Activated naive CD4-positive, alpha-beta T cell treated with Interleukin-2 at 50 U/mL for 16 hours (primary cell): ENCODE measurements around the gene DHX16.
"Not testable (repeated sequence)": the region's sequence is repeated elsewhere in the genome, so short reads cannot be mapped to it uniquely, and the experiment has no call there.

Experiments
- DNase-seq: peaks from one replicate; pipeline ENCODE4 v3.0.0-alpha.2; 2020

The DHX16 gene

GRCh38 chr6:30672445-30673253 is at the start of gene DHX16:
DHX16 (minus strand) TSS chr6:30673006; CDS start chr6:30672841, 165 bp downstream.
- peak; percentile 89 for DNase-seq

GRCh38 chr6:30722025-30722279 is 49.1 kb upstream of the DHX16 start:
- DNase-seq: not testable (repeated sequence)

GRCh38 chr6:30721198-30722024 is 48.6 kb upstream of the DHX16 start:
- DNase-seq: peak; percentile 97

GRCh38 chr6:30720738-30721197 is 48.0 kb upstream of the DHX16 start:
- DNase-seq: peak; percentile 72

- DNase-seq: peak; percentile 95
Measured at GRCh38 chr6:30719791-30720737, 47.3 kb upstream of the DHX16 start, which contains the start of gene TUBB. TUBB (plus strand) TSS chr6:30720352; CDS start chr6:30720507, 155 bp downstream.

- no peak for DNase-seq
Measured at GRCh38 chr6:30719356-30719755, 46.5 kb upstream of the DHX16 start.

GRCh38 chr6:30717845-30718720 is 45.3 kb upstream of the DHX16 start:
- not testable (repeated sequence) for DNase-seq

GRCh38 chr6:30717129-30717844 is 44.5 kb upstream of the DHX16 start, which contains the start of gene MDC1:
MDC1 (minus strand) TSS chr6:30717281; CDS start chr6:30715175, 2,106 bp downstream.
- peak; percentile 99 for DNase-seq

- no peak for DNase-seq
Measured at GRCh38 chr6:30716879-30717128, 44.0 kb upstream of the DHX16 start.

GRCh38 chr6:30714263-30714662 is 41.5 kb upstream of the DHX16 start:
- no peak for DNase-seq

GRCh38 chr6:30712441-30712945 is 39.7 kb upstream of the DHX16 start:
- no peak for DNase-seq

GRCh38 chr6:30711758-30712380 is 39.1 kb upstream of the DHX16 start:
- DNase-seq: no peak

GRCh38 chr6:30709101-30709868 is 36.5 kb upstream of the DHX16 start:
- DNase-seq: no peak

GRCh38 chr6:30707281-30707850 is 34.6 kb upstream of the DHX16 start:
- DNase-seq: no peak

GRCh38 chr6:30705620-30706019 is 32.8 kb upstream of the DHX16 start:
- DNase-seq: no peak

GRCh38 chr6:30703821-30704220 is 31.0 kb upstream of the DHX16 start:
- no peak for DNase-seq

- DNase-seq: no peak
Measured at GRCh38 chr6:30703011-30703410, 30.2 kb upstream of the DHX16 start.

- DNase-seq: no peak
Measured at GRCh38 chr6:30700340-30700739, 27.5 kb upstream of the DHX16 start.

- no peak for DNase-seq
Measured at GRCh38 chr6:30696432-30696831, 23.6 kb upstream of the DHX16 start.
